Activated naive CD8-positive, alpha-beta T cell treated with anti-CD3 and anti-CD28 coated beads, Interleukin-2, amount 10 ng/mL, durations not matched to agents 7 days and 5 days (primary cell): Measurements from ENCODE around the gene NR3C2. TPM values are rescaled to one million over a fixed set of nuclear protein-coding genes. Genes with fewer than 3 reads are reported as not detected.

Source experiments
- ATAC-seq: fragments of 150-1000 bp; cut with Tn5 transposase; one replicate; pipeline ENCODE4 v1.10.0; 2021; ENCODE audit warnings: low read depth, moderate library complexity
- POLR2A ChIA-PET: fragments of 350-600 bp; sonication (Branson Sonifier 250); formaldehyde crosslinking; loops from one replicate; lab custom pipeline; 2021; ENCODE audit warnings: antibody characterized with exemption; lab: Charles Lee
- DNase-seq: peaks from one replicate; pipeline ENCODE4 v3.0.0; 2021
- H3K27ac Mint-ChIP-seq: one replicate; pipeline ENCODE4 v1.8.0; 2022; ENCODE audit warnings: mild to moderate bottlenecking, mixed read lengths
- H3K27me3 Mint-ChIP-seq: one replicate; pipeline ENCODE4 v1.8.0; 2022; ENCODE audit warnings: mild to moderate bottlenecking, moderate library complexity, mixed read lengths
- H3K36me3 Mint-ChIP-seq: one replicate; pipeline ENCODE4 v1.8.0; 2021; ENCODE audit warnings: mild to moderate bottlenecking, mixed read lengths
- H3K4me1 Mint-ChIP-seq: one replicate; pipeline ENCODE4 v1.8.0; 2021; ENCODE audit warnings: mixed read lengths
- H3K4me3 Mint-ChIP-seq: one replicate; pipeline ENCODE4 v1.8.0; 2022; ENCODE audit warnings: mild to moderate bottlenecking, moderate library complexity, mixed read lengths
- H3K9me3 Mint-ChIP-seq: one replicate; pipeline ENCODE4 v1.8.0; 2021; ENCODE audit warnings: mixed read lengths
- total RNA-seq, 2 experiments: library from RNA; stranded (reverse); gene quantifications; one replicate each; pipeline ENCODE4 v1.2.3, GENCODE V29; 2021

Gene NR3C2
- total RNA-seq, 2 experiments from 2014 or later, result 19.5 to 24.4 TPM

- POLR2A ChIA-PET, result interaction anchor here (1.0 to 4.5 kb wide), 3 partner anchors 228 to 501 kb away, joined by 3 to 47 read pairs (median 3); no protein-coding TSS in a partner anchor
- ATAC-seq (no peak), DNase-seq (peak; percentile 69)
- peaks cover 19% of the 10 kb centered on the region for H3K4me1 Mint-ChIP-seq
- H3K36me3 Mint-ChIP-seq, result no peaks in the 10 kb centered on the region
- no peaks in the 10 kb centered on the region for H3K9me3 Mint-ChIP-seq
- H3K27ac Mint-ChIP-seq, result peak overlapping the region; percentile 79
- H3K4me3 Mint-ChIP-seq, result peak overlapping the region; percentile 99
- peaks cover 5% of the 10 kb centered on the region for H3K27me3 Mint-ChIP-seq
These were observed 2.3 kb upstream of the NR3C2 start for GRCh38 chr4:148444296-148445070.

GRCh38 chr4:148443512-148444295, 1.5 kb upstream of the NR3C2 start:
- Mint-ChIP-seq H3K27me3 (peaks cover 5% of the 10 kb centered on the region), H3K4me3 (peak overlapping the region; percentile 99), H3K9me3 (no peaks in the 10 kb centered on the region), H3K4me1 (peaks cover 19% of the 10 kb centered on the region), H3K36me3 (no peaks in the 10 kb centered on the region), H3K27ac (peak overlapping the region; percentile 92)
- no peak for ATAC-seq
- POLR2A ChIA-PET, result interaction anchor here (0.6 to 4.5 kb wide), 11 partner anchors 187 to 509 kb away, joined by 3 to 47 read pairs (median 8); no protein-coding TSS in a partner anchor
- peak; percentile 68 for DNase-seq

DNA sequence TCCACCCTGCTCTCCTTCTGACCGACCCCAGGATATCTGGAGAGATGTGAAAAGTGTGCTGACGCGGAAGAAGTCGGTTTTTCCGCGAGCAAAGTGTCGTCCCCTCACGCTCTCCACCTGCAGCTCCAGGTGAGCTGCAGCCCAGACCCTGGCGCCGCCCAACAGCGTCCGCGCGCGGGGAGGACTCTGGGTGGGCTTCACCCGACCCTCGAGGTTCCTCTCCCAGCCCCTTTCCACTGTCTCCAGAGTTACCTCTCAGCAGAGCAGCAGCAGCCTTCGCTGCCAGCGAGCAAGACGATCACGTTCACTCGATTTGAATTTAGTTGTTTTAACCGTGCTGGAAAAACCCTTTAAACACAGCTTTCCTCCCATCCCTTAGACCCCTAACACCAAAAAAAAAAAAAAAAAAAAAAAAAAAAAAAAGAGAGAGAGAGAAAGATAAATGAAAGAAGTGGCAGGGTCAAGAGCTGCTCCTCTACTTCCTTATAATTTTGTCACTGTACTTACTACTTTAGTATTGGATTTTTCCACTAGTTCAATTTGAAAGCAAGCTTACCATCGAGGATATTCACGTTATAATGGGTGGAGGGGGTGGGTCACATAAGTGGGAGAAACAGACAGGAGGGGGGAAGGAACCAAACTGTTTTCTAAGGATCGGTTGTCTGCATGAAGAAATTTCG, 758 bp upstream of the NR3C2 start:
- peak; percentile 5 for ATAC-seq

GRCh38 chr4:148441624-148441985, 609 bp downstream of the NR3C2 start:
- no peak for DNase-seq
- POLR2A ChIA-PET, result interaction anchor here (1.7 to 4.5 kb wide), 3 partner anchors 382 to 758 kb away, joined by 5 to 47 read pairs (median 16); partner anchors contain the start of gene PRMT9
- H3K27ac Mint-ChIP-seq, result peak overlapping the region; percentile 92

More for the DNA sequence above, 758 bp upstream of the NR3C2 start:
- no peak for DNase-seq
- Mint-ChIP-seq H3K27ac (peak overlapping the region; percentile 92), H3K4me3 (peak overlapping the region; percentile 99), H3K9me3 (no peaks in the 10 kb centered on the region), H3K36me3 (no peaks in the 10 kb centered on the region), H3K27me3 (peaks cover 5% of the 10 kb centered on the region), H3K4me1 (peaks cover 19% of the 10 kb centered on the region)
- POLR2A ChIA-PET, result interaction anchor here (0.6 to 4.5 kb wide), 18 partner anchors 67 to 759 kb away, joined by 3 to 47 read pairs (median 5); partner anchors contain the start of genes ARHGAP10 and PRMT9

GRCh38 chr4:148438047-148438446, 4.2 kb downstream of the NR3C2 start:
- Mint-ChIP-seq H3K27ac (no peak overlapping the region), H3K9me3 (no peaks in the 10 kb centered on the region), H3K4me3 (no peak overlapping the region), H3K36me3 (peaks cover 9% of the 10 kb centered on the region), H3K4me1 (peaks cover 13% of the 10 kb centered on the region), H3K27me3 (no peaks in the 10 kb centered on the region)
- DNase-seq (no peak), ATAC-seq (no peak)
- POLR2A ChIA-PET, result no interaction called here

More at GRCh38 chr4:148441624-148441985, 609 bp downstream of the NR3C2 start:
- Mint-ChIP-seq H3K4me1 (peaks cover 11% of the 10 kb centered on the region), H3K36me3 (no peaks in the 10 kb centered on the region), H3K9me3 (no peaks in the 10 kb centered on the region), H3K27me3 (peaks cover 5% of the 10 kb centered on the region), H3K4me3 (peak overlapping the region; percentile 99)
- no peak for ATAC-seq

DNA sequence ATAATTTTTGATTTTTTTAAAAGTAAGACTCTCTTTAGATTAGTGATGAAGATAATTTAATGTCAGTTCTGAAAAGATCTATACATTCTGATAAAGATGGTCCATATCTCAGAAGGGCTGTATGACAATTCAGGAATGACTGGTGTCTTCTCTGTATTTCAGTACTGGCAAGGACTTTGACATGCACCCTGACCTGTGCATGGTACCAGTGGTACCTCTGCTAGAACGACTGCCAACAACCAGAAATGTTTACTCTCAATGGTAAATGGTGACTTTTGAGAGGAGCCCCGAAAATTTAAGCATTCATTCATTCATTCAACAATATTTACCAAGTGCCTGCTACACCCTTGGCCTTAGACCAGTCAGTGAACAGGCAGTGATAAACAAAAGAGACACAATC, 4.8 kb downstream of the NR3C2 start:
- no peak overlapping the region for H3K4me3 Mint-ChIP-seq
- no peak for DNase-seq
- H3K4me1 Mint-ChIP-seq, result peaks cover 13% of the 10 kb centered on the region
- H3K36me3 Mint-ChIP-seq, result peaks cover 9% of the 10 kb centered on the region
- no peaks in the 10 kb centered on the region for H3K9me3 Mint-ChIP-seq
- H3K27me3 Mint-ChIP-seq, result no peaks in the 10 kb centered on the region
- POLR2A ChIA-PET, result no interaction called here
- no peak for ATAC-seq
- H3K27ac Mint-ChIP-seq, result no peak overlapping the region

GRCh38 chr4:148436512-148436911, 5.7 kb downstream of the NR3C2 start:
- DNase-seq (no peak), ATAC-seq (no peak)
- Mint-ChIP-seq H3K27me3 (no peaks in the 10 kb centered on the region), H3K27ac (no peak overlapping the region), H3K36me3 (peaks cover 9% of the 10 kb centered on the region), H3K9me3 (no peaks in the 10 kb centered on the region), H3K4me3 (no peak overlapping the region), H3K4me1 (peaks cover 12% of the 10 kb centered on the region)
- POLR2A ChIA-PET, result interaction anchor here (0.6 kb wide), 1 partner anchor 10 kb away, joined by 3 read pairs; no protein-coding TSS in a partner anchor

- H3K4me1 Mint-ChIP-seq, result peaks cover 7% of the 10 kb centered on the region
- H3K27me3 Mint-ChIP-seq, result no peaks in the 10 kb centered on the region
- DNase-seq, result no peak
- no peak for ATAC-seq
- H3K27ac Mint-ChIP-seq, result no peak overlapping the region
- H3K9me3 Mint-ChIP-seq, result no peaks in the 10 kb centered on the region
- POLR2A ChIA-PET, result no interaction called here
- H3K4me3 Mint-ChIP-seq, result no peak overlapping the region
- peaks cover 9% of the 10 kb centered on the region for H3K36me3 Mint-ChIP-seq
These were observed 6.4 kb downstream of the NR3C2 start for GRCh38 chr4:148435654-148436406.

DNA sequence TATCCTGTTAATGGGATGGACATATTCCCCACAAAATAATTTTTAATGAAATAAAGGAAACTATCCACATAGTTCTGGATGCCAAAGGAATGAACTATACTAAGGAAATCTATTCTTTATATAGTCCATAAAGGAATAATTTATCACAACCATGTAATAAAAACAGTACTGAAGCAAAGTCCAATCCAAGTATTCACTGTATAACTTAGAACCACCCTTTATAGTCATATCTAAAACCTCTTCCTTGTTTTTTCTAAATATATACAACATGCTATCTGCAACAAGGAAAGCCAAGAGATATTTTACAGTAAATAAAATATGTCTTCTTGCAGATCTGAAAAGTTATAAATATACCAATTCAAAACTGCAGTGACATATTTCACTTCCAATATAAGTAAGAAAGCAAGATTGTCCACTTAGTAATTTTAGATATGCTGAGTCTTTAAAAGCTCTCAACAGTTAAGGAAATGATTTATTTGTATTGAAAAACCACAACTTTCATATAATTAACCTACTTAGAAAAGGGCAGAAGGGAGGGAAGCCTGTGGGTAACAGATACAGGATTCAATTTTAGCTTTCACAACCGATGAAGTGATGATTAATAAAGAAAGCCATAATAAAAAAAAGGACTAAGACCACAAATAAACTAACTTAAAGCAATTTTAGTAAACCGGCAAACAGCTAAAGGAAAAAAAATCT, 8.0 kb downstream of the NR3C2 start:
- no peak for DNase-seq
- POLR2A ChIA-PET, result no interaction called here
- no peaks in the 10 kb centered on the region for H3K9me3 Mint-ChIP-seq
- H3K27ac Mint-ChIP-seq, result no peak overlapping the region
- H3K4me3 Mint-ChIP-seq, result peak overlapping the region; percentile 31
- peaks cover 6% of the 10 kb centered on the region for H3K4me1 Mint-ChIP-seq
- H3K36me3 Mint-ChIP-seq, result peaks cover 9% of the 10 kb centered on the region
- no peaks in the 10 kb centered on the region for H3K27me3 Mint-ChIP-seq
- ATAC-seq, result no peak

DNA sequence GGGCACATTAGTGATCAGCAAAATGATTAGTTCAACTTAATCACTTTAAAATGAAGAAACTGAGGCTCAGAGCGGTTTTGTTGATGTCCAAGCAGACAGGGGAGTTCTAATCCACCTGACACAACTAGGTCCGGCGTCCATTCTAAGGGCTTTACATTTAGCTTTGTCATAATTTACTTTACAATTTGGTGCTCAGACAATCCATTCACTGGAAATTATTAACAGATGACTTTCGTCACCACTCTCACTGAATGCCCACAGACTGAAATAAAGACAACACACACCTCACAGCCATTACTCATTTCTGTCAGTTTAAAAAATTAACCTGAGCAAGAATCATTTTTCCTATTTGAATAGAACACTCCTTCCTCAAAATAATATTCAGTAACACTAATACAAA, 10.8 kb downstream of the NR3C2 start:
- H3K4me3 Mint-ChIP-seq, result no peak overlapping the region
- DNase-seq (no peak), ATAC-seq (no peak)
- H3K36me3 Mint-ChIP-seq, result peaks cover 11% of the 10 kb centered on the region
- no peaks in the 10 kb centered on the region for H3K27me3 Mint-ChIP-seq
- POLR2A ChIA-PET, result no interaction called here
- H3K27ac Mint-ChIP-seq, result no peak overlapping the region
- H3K9me3 Mint-ChIP-seq, result no peaks in the 10 kb centered on the region
- H3K4me1 Mint-ChIP-seq, result peaks cover 12% of the 10 kb centered on the region

GRCh38 chr4:148430854-148431253, 11.4 kb downstream of the NR3C2 start:
- Mint-ChIP-seq H3K9me3 (no peaks in the 10 kb centered on the region), H3K4me1 (peaks cover 15% of the 10 kb centered on the region), H3K36me3 (peaks cover 8% of the 10 kb centered on the region), H3K4me3 (no peak overlapping the region), H3K27ac (no peak overlapping the region), H3K27me3 (no peaks in the 10 kb centered on the region)
- ATAC-seq, result no peak
- POLR2A ChIA-PET, result no interaction called here
- no peak for DNase-seq

GRCh38 chr4:148429206-148429605, 13.0 kb downstream of the NR3C2 start:
- Mint-ChIP-seq H3K36me3 (peaks cover 3% of the 10 kb centered on the region), H3K27me3 (no peaks in the 10 kb centered on the region), H3K4me3 (no peak overlapping the region), H3K9me3 (no peaks in the 10 kb centered on the region), H3K4me1 (peaks cover 16% of the 10 kb centered on the region), H3K27ac (no peak overlapping the region)
- DNase-seq (no peak), ATAC-seq (no peak)
- POLR2A ChIA-PET, result interaction anchor here (0.8 kb wide), 1 partner anchor 11 kb away, joined by 4 read pairs; no protein-coding TSS in a partner anchor
